Gastrocnemius medialis (tissue), 4 donors: Measurements from ENCODE around the gene ITPRIP. TPM values are rescaled to one million over a fixed set of nuclear protein-coding genes. Genes with fewer than 3 reads are reported as not detected.

Experiments used
- ATAC-seq, 2 donors: fragments of 150-250 bp; one replicate each; pipeline ENCODE4 v1.9.1; 2016
- DNase-seq, 2 donors: peaks; one replicate each; pipeline ENCODE4 v3.0.0-alpha.2; 2019
- H3K27ac ChIP-seq, 4 donors: fragments of 200-600 bp; sonication (generic); 1 replicate in 1 of 4; 2 replicates in 3 of 4; pipeline ENCODE4 v1.5.1; 2016 to 2018; ENCODE audit warnings: mild to moderate bottlenecking in 2 of 4, moderate library complexity in 1 of 4
- H3K27me3 ChIP-seq, 3 donors: fragments of 200-600 bp; sonication (generic) in 2 of 3; 1 replicate in 1 of 3; 2 replicates in 2 of 3; pipeline versions ENCODE4 v1.5.1 to v1.6.0; 2016 to 2019; ENCODE audit warnings: mild to moderate bottlenecking in 1 of 3, moderate library complexity in 1 of 3
- H3K36me3 ChIP-seq, 2 donors: fragments of 200-600 bp; sonication (generic) in 1 of 2; one replicate each; pipeline ENCODE4 v1.5.1; 2017 to 2018
- H3K4me1 ChIP-seq, 2 donors: fragments of 200-600 bp; sonication (generic) in 1 of 2; one replicate each; pipeline ENCODE4 v1.5.1; 2016 to 2017; ENCODE audit warnings: mild to moderate bottlenecking in 2 of 2
- H3K4me3 ChIP-seq, 4 donors: fragments of 200-600 bp; sonication (generic) in 3 of 4; 1 replicate in 1 of 4; 2 replicates in 3 of 4; pipeline ENCODE4 v1.5.1; 2016 to 2019; ENCODE audit warnings: mild to moderate bottlenecking in 2 of 4
- H3K9me3 ChIP-seq, 3 donors: fragments of 200-600 bp; sonication (generic) in 2 of 3; 1 replicate in 1 of 3; 2 replicates in 2 of 3; pipeline ENCODE4 v1.5.1; 2016 to 2019
- POLR2A ChIP-seq, 2 donors: fragments of 450-650 bp; IDR thresholded peaks; one replicate each; pipeline ENCODE4 v1.6.1; 2017; ENCODE audit warnings: antibody characterized with exemption in 2 of 2, mild to moderate bottlenecking in 2 of 2, moderate library complexity in 2 of 2
- in situ Hi-C, 4 donors: fragments of 200-750 bp; cut with MboI; loops; one replicate each; pipeline versions ENCODE4 v1.15.0 to v1.8.0; 2017; ENCODE audit warnings: low sequenced_read_pairs in 4 of 4
- intact Hi-C: fragments of 100-400 bp; cut with DNase I; formaldehyde crosslinking; loops from one replicate; pipeline ENCODE4 v1.15.1; 2023; ENCODE audit warnings: low total_unique reads
- total RNA-seq, 4 donors: library from RNA; depleted of rRNA; stranded (reverse); fragments of >200 nt; gene quantifications; one replicate each; pipeline versions ENCODE4 v1.1.0 to v1.2.3, GENCODE V29; 2016
- TF ChIP-seq, protein P1 (sequence below), 5 experiments: fragments of 450-650 bp in 3 of 5; fragments of 200-600 bp in 2 of 5; sonication (generic) in 2 of 5; IDR thresholded peaks in 4 of 5; conservative IDR thresholded peaks in 1 of 5; 1 replicate in 4 of 5; 2 replicates in 1 of 5; pipeline ENCODE4 v1.5.1; 2016 to 2019; ENCODE audit warnings: antibody characterized with exemption in 5 of 5, mild to moderate bottlenecking in 3 of 5, moderate library complexity in 3 of 5

Gene ITPRIP
- total RNA-seq, 4 donors from 2014 or later, result 5.0 to 19.9 (median 7.9) TPM

DNA sequence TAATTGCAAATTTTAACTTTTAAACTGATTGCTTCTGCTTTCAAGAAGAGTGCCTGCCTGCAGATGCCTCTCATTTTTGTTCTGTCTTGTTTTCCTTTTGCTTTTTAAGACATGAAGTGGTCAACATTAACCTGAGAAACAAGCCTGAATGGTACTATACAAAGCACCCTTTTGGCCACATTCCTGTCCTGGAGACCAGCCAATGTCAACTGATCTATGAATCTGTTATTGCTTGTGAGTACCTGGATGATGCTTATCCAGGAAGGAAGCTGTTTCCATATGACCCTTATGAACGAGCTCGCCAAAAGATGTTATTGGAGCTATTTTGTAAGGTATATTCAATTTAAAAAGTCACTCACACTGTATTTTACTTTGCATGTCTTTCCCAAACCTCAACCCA is 60.5 kb downstream of the ITPRIP start:
- DNase-seq (no peak), ATAC-seq (no peak)
- TF ChIP-seq, protein P1, sequence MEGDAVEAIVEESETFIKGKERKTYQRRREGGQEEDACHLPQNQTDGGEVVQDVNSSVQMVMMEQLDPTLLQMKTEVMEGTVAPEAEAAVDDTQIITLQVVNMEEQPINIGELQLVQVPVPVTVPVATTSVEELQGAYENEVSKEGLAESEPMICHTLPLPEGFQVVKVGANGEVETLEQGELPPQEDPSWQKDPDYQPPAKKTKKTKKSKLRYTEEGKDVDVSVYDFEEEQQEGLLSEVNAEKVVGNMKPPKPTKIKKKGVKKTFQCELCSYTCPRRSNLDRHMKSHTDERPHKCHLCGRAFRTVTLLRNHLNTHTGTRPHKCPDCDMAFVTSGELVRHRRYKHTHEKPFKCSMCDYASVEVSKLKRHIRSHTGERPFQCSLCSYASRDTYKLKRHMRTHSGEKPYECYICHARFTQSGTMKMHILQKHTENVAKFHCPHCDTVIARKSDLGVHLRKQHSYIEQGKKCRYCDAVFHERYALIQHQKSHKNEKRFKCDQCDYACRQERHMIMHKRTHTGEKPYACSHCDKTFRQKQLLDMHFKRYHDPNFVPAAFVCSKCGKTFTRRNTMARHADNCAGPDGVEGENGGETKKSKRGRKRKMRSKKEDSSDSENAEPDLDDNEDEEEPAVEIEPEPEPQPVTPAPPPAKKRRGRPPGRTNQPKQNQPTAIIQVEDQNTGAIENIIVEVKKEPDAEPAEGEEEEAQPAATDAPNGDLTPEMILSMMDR (IDR thresholded peaks at IDR 0.05 in 4 of 5, conservative IDR thresholded peaks at IDR 0.05 in 1 of 5), result no peak
- Histone ChIP-seq H3K36me3 (no peaks in the 10 kb centered on the region), H3K4me3 (no peak overlapping the region), H3K9me3 (no peaks in the 10 kb centered on the region), H3K27me3 (peaks cover 0 to 11% (median 7%) of the 10 kb centered on the region in 3 donors), H3K27ac (no peak overlapping the region), H3K4me1 (no peaks in the 10 kb centered on the region)
- intact Hi-C loops, result no loop called here
- in situ Hi-C loops, result no loop called here

DNA sequence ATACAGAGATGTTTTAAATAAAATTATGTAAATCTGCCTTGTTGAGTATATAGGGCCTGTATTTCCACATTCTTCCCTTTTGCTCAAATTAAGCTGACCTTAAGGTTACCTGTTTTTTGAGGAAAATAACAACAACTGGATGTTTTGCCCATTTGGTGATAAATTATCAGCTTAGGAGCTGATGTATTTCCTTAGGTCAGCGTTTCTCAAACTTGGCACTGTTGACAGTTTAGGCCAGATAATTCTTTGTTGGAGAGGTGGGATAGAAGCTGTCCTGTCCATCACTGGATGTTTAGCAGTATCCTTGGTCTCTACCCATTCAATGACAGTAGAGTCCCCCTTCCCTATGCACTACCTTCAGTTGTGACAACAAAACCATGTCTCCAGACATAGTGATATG is 62.1 kb downstream of the ITPRIP start:
- H3K4me1 ChIP-seq, result no peaks in the 10 kb centered on the region
- no peak overlapping the region for H3K27ac ChIP-seq
- H3K4me3 ChIP-seq, result no peak overlapping the region
- no peaks in the 10 kb centered on the region for H3K36me3 ChIP-seq
- H3K27me3 ChIP-seq, result peaks cover 0 to 11% (median 7%) of the 10 kb centered on the region in 3 donors
- intact Hi-C loops, result loop anchor here (1.0 kb wide), 1 partner anchor 68 kb away; no protein-coding TSS in a partner anchor
- TF ChIP-seq POLR2A (IDR thresholded peaks at IDR 0.05), result no peak
- TF ChIP-seq, protein P1 (IDR thresholded peaks at IDR 0.05 in 4 of 5, conservative IDR thresholded peaks at IDR 0.05 in 1 of 5), result no peak
- DNase-seq, result no peak
- no peak for ATAC-seq
- in situ Hi-C loops, result no loop called here
- no peaks in the 10 kb centered on the region for H3K9me3 ChIP-seq

DNA sequence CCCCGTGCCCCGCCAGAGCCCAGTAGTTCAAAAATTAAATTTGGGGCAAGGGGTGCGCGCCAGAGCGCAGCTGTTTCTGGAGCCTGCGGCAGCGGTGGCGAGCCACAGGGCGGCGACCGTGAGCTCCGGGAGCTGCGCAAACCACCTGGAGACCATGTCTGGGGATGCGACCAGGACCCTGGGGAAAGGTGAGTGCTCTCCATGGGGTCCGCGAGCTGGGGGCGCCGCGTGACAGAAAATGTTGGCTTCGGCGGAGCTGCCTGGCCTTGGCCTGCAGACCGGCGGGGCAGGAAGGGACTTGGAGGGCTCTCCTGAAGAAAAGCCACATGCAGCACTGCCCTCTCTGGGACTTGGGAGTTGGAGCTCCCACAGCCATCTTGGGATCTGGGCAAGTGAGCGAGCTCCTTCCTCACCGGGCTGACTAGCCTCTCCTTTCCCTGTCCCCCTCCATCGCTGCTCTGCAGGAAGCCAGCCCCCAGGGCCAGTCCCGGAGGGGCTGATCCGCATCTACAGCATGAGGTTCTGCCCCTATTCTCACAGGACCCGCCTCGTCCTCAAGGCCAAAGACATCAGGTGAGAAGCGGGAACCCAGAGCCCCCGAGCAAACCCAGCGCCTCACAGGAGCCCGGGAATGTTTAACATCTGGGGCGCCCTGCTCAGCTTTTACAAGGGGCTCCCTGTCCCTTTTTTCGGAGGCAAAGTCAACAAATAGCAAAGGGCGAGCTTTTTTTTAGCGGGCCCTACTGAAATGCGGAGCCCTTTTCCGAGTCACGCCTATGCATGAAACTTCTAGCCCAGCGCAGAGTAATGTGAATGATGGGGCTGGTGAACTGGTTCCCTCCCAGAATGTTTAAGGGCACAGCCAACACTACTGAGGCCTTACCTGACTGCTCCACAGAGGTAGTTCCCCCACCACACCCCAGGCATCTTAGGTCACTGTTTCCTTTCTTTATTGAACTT is 63.2 kb downstream of the ITPRIP start:
- ATAC-seq, result no peak
- intact Hi-C loops (no loop called here), in situ Hi-C loops (no loop called here)
- H3K36me3 ChIP-seq, result no peaks in the 10 kb centered on the region
- TF ChIP-seq, protein P1 (IDR thresholded peaks at IDR 0.05 in 4 of 5, conservative IDR thresholded peaks at IDR 0.05 in 1 of 5), result peak; percentile 21 to 79 (median 60)
- TF ChIP-seq POLR2A (IDR thresholded peaks at IDR 0.05), result no peak
- no peaks in the 10 kb centered on the region for H3K4me1 ChIP-seq
- H3K27me3 ChIP-seq, result peaks cover 0 to 11% (median 7%) of the 10 kb centered on the region in 3 donors
- no peak overlapping the region for H3K27ac ChIP-seq
- H3K9me3 ChIP-seq, result no peaks in the 10 kb centered on the region
- DNase-seq, result no peak
- H3K4me3 ChIP-seq, result no peak overlapping the region

DNA sequence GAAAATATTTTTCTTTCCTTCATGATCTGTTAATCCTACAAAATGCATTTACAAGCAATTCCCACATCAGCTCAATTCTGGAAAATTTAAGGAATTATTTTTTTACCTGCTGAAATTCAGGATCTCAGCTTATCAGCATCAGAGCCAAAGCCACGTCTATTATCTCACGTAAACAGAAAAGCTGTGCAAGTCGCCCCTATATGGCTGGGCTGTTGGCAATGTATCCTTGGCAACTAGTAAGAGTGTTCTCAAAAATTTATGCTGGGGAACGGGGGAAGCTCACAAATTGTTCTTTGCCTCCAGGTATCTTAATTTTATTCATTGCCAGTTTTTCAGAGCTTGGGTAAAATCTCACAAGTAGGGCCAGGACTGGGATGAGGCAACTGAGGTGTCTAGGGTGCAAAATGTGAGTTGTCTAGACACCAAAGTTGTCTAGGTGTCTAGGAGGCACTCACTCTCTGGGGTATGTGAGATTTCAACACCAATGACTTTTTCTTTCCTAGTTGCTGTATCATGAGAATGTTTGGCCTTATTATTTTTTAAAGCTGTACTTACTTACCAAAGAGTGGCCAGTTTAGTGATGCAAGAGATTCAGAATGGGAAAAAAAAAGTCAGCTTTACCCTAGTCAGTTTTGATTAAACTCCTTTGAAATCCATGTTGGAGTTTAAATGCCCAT is 64.2 kb downstream of the ITPRIP start:
- Histone ChIP-seq H3K36me3 (no peaks in the 10 kb centered on the region), H3K9me3 (no peaks in the 10 kb centered on the region), H3K27me3 (peaks cover 0 to 11% (median 7%) of the 10 kb centered on the region in 3 donors), H3K4me1 (peaks cover 4 to 5% of the 10 kb centered on the region in 2 donors), H3K27ac (no peak overlapping the region), H3K4me3 (no peak overlapping the region)
- in situ Hi-C loops (no loop called here), intact Hi-C loops (no loop called here)
- no peak for DNase-seq
- TF ChIP-seq POLR2A (IDR thresholded peaks at IDR 0.05), result no peak
- ATAC-seq, result no peak

DNA sequence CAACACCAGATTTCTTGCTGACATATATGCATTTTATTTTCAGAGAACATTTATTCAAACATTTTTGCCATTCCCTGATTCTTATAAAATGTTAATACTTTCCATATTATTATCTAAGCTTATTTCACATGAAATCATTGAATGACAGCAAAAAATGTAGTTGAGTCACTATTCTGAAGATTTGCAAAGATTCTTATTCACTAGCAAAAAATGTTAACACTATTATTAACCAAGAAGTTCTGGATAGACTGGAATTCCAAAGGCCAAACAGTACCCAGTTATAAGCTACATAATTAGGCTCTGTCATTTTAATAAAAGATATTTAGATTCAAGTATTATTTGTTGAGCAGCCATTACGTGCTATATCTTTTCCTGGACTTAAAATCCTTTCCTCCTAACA is 65.0 kb downstream of the ITPRIP start:
- peaks cover 0 to under 1% of the 10 kb centered on the region in 2 donors for H3K36me3 ChIP-seq
- peaks cover 4 to 6% of the 10 kb centered on the region in 2 donors for H3K4me1 ChIP-seq
- no peak overlapping the region for H3K4me3 ChIP-seq
- DNase-seq, result no peak
- no peaks in the 10 kb centered on the region for H3K9me3 ChIP-seq
- TF ChIP-seq, protein P1 (IDR thresholded peaks at IDR 0.05 in 4 of 5, conservative IDR thresholded peaks at IDR 0.05 in 1 of 5), result no peak
- TF ChIP-seq POLR2A (IDR thresholded peaks at IDR 0.05), result no peak
- no peak overlapping the region for H3K27ac ChIP-seq
- intact Hi-C loops (no loop called here), in situ Hi-C loops (no loop called here)
- peaks cover 0 to 11% (median 7%) of the 10 kb centered on the region in 3 donors for H3K27me3 ChIP-seq
- no peak for ATAC-seq
